Breast epithelium (tissue), 4 donors: ENCODE data around the gene FAAP100. TPM values are rescaled to one million over a fixed set of nuclear protein-coding genes. Genes with fewer than 3 reads are reported as not detected.

Experiments used
- DNase-seq, 2 donors: peaks; one replicate each; pipeline ENCODE4 v3.0.0-alpha.2; 2019; ENCODE audit warnings: low spot score in 2 of 2
- H3K27ac ChIP-seq, 2 donors: fragments of 200-600 bp; sonication (generic) in 1 of 2; one replicate each; pipeline ENCODE4 v1.5.1; 2016 to 2019; ENCODE audit warnings: mild to moderate bottlenecking in 1 of 2
- H3K27me3 ChIP-seq, 2 donors: fragments of 200-600 bp; sonication (generic) in 1 of 2; one replicate each; pipeline versions ENCODE4 v1.5.1 to v1.6.0; 2017 to 2019; ENCODE audit warnings: control low read depth in 1 of 2, mild to moderate bottlenecking in 1 of 2
- H3K36me3 ChIP-seq: fragments of 200-600 bp; one replicate; pipeline ENCODE4 v1.5.1; 2019
- H3K4me1 ChIP-seq, 2 donors: fragments of 200-600 bp; sonication (generic); one replicate each; pipeline ENCODE4 v1.5.1; 2016 to 2019; ENCODE audit warnings: control low read depth in 1 of 2
- H3K4me3 ChIP-seq, 3 donors: fragments of 200-600 bp; sonication (generic); 1 replicate in 2 of 3; 2 replicates in 1 of 3; pipeline ENCODE4 v1.5.1; 2016 to 2019; ENCODE audit warnings: mild to moderate bottlenecking in 3 of 3, moderate library complexity in 2 of 3
- H3K9me3 ChIP-seq, 2 donors: fragments of 200-600 bp; sonication (generic) in 1 of 2; one replicate each; pipeline ENCODE4 v1.5.1; 2016 to 2019; ENCODE audit warnings: control low read depth in 1 of 2
- CTCF ChIP-seq, 3 donors: fragments of 450-650 bp; IDR thresholded peaks; one replicate each; pipeline ENCODE4 v1.5.1; 2016 to 2017; ENCODE audit warnings: antibody characterized with exemption in 3 of 3, mild to moderate bottlenecking in 3 of 3, moderate library complexity in 3 of 3
- POLR2A ChIP-seq: fragments of 450-650 bp; IDR thresholded peaks from one replicate; pipeline ENCODE4 v1.6.1; 2016; ENCODE audit warnings: antibody characterized with exemption, mild to moderate bottlenecking, moderate library complexity
- POLR2AphosphoS5 ChIP-seq, 3 donors: sonication (generic); formaldehyde crosslinking; IDR thresholded peaks; one replicate each; pipeline ENCODE4 v1.6.1; 2017; ENCODE audit warnings: antibody characterized with exemption in 3 of 3
- intact Hi-C: fragments of 100-400 bp; cut with DNase I; formaldehyde crosslinking; loops from one replicate; pipeline ENCODE4 v1.15.1; 2023; ENCODE audit warnings: low total_unique reads
- total RNA-seq, 3 donors: library from RNA; depleted of rRNA; stranded (reverse); fragments of >200 nt; gene quantifications; one replicate each; pipeline ENCODE4 v1.1.0, GENCODE V29; 2016

FAAP100 gene
- total RNA-seq, 3 donors from 2014 or later = 13.0 to 23.1 (median 20.6) TPM

- no peak for DNase-seq
- H3K9me3 ChIP-seq = no peaks in the 10 kb centered on the region
- H3K4me1 ChIP-seq = no peaks in the 10 kb centered on the region
- TF ChIP-seq CTCF (IDR thresholded peaks at IDR 0.05) (no peak), POLR2AphosphoS5 (IDR thresholded peaks at IDR 0.05) (no peak), POLR2A (no peak)
- H3K4me3 ChIP-seq = no peak overlapping the region
- no peak overlapping the region for H3K27ac ChIP-seq
- H3K36me3 ChIP-seq = no peaks in the 10 kb centered on the region
- no peaks in the 10 kb centered on the region for H3K27me3 ChIP-seq
- intact Hi-C loops = no loop called here
These were observed 49.6 kb downstream of the FAAP100 start for GRCh38 chr17:81502471-81503017.

- Histone ChIP-seq H3K27ac (no peak overlapping the region), H3K4me1 (no peaks in the 10 kb centered on the region), H3K4me3 (no peak overlapping the region), H3K9me3 (no peaks in the 10 kb centered on the region), H3K36me3 (no peaks in the 10 kb centered on the region), H3K27me3 (no peaks in the 10 kb centered on the region)
- intact Hi-C loops = no loop called here
- TF ChIP-seq CTCF (IDR thresholded peaks at IDR 0.05) (no peak), POLR2A (no peak), POLR2AphosphoS5 (IDR thresholded peaks at IDR 0.05) (no peak)
- DNase-seq = no peak
These were observed 52.1 kb downstream of the FAAP100 start for GRCh38 chr17:81500047-81500446.

GRCh38 chr17:81499601-81499970, 52.6 kb downstream of the FAAP100 start:
- TF ChIP-seq CTCF (IDR thresholded peaks at IDR 0.05) (no peak), POLR2A (no peak), POLR2AphosphoS5 (IDR thresholded peaks at IDR 0.05) (no peak)

GRCh38 chr17:81498953-81499600, 53.1 kb downstream of the FAAP100 start:
- TF ChIP-seq POLR2A (no peak), CTCF (IDR thresholded peaks at IDR 0.05) (no peak), POLR2AphosphoS5 (IDR thresholded peaks at IDR 0.05) (no peak)
- intact Hi-C loops = no loop called here

More at GRCh38 chr17:81499601-81499970, 52.6 kb downstream of the FAAP100 start:
- H3K9me3 ChIP-seq = no peaks in the 10 kb centered on the region
- no peaks in the 10 kb centered on the region for H3K4me1 ChIP-seq
- no peak overlapping the region for H3K4me3 ChIP-seq
- no peak overlapping the region for H3K27ac ChIP-seq
- intact Hi-C loops = no loop called here
- DNase-seq = no peak
- H3K36me3 ChIP-seq = no peaks in the 10 kb centered on the region
- no peaks in the 10 kb centered on the region for H3K27me3 ChIP-seq

GRCh38 chr17:81494626-81495377, 57.4 kb downstream of the FAAP100 start:
- no peaks in the 10 kb centered on the region for H3K36me3 ChIP-seq
- DNase-seq = no peak
- H3K4me3 ChIP-seq = no peak overlapping the region
- TF ChIP-seq POLR2AphosphoS5 (IDR thresholded peaks at IDR 0.05) = no peak
- no peak for TF ChIP-seq CTCF (IDR thresholded peaks at IDR 0.05)
- no peaks in the 10 kb centered on the region for H3K9me3 ChIP-seq
- intact Hi-C loops = no loop called here
- H3K27ac ChIP-seq = no peak overlapping the region
- H3K4me1 ChIP-seq = no peaks in the 10 kb centered on the region
- H3K27me3 ChIP-seq = no peaks in the 10 kb centered on the region

More at GRCh38 chr17:81498953-81499600, 53.1 kb downstream of the FAAP100 start:
- no peak for DNase-seq
- H3K9me3 ChIP-seq = no peaks in the 10 kb centered on the region
- H3K4me1 ChIP-seq = no peaks in the 10 kb centered on the region
- H3K27me3 ChIP-seq = no peaks in the 10 kb centered on the region
- H3K27ac ChIP-seq = no peak overlapping the region
- no peak overlapping the region for H3K4me3 ChIP-seq
- H3K36me3 ChIP-seq = no peaks in the 10 kb centered on the region
